Measurements from ENCODE around the gene SHC2.

DNA sequence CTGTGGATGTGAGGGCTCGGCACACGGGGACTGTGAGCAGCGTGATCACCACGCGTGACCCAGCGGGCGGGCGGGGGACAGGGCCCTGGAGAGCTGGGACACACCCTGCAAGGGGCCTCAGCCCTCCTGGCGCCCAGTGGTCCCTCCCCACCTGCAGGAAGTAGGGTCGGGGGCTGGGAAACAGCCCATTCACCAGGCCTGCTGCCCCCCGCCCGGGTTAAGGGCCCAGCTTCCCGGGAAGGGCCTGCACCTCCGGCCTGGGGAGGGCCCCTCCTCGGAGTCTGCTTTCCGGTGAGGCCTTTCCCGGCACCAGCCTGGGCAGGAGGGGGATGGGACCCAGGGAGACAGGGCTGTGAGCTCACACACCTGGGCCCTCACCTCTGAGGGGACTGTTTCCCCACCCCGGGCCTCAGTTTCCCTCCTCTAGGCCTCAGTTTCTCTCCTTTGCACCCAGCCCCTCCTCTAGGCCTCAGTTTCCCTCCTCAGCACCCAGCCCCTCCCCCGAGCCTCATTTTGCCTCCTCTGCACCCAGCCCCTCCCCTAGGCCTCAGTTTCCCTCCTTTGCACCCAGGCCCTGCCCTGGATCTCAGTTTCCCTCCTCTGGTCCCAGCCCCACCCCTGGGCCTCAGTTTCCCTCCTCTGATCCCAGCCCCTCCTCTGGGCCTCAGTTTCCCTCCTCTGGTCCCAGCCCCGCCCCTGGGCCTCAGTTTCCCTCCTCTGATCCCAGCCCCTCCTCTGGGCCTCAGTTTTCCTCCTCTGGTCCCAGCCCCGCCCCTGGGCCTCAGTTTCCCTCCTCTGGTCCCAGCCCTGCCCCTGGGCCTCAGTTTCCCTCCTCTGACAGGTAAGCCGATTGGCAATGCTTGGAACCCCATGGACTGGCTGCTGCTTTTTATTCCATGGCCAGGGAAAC, 33.6 kb upstream of the SHC2 start:
- TF ChIP-seq, protein P1, sequence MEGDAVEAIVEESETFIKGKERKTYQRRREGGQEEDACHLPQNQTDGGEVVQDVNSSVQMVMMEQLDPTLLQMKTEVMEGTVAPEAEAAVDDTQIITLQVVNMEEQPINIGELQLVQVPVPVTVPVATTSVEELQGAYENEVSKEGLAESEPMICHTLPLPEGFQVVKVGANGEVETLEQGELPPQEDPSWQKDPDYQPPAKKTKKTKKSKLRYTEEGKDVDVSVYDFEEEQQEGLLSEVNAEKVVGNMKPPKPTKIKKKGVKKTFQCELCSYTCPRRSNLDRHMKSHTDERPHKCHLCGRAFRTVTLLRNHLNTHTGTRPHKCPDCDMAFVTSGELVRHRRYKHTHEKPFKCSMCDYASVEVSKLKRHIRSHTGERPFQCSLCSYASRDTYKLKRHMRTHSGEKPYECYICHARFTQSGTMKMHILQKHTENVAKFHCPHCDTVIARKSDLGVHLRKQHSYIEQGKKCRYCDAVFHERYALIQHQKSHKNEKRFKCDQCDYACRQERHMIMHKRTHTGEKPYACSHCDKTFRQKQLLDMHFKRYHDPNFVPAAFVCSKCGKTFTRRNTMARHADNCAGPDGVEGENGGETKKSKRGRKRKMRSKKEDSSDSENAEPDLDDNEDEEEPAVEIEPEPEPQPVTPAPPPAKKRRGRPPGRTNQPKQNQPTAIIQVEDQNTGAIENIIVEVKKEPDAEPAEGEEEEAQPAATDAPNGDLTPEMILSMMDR (IDR thresholded peaks at IDR 0.05; ENCODE audit: extremely low read depth in 1 of 2, insufficient read depth in 1 of 2, low read depth in 1 of 2, low read length in 2 of 2), result no peak
- no peak for TF ChIP-seq FOS (IDR thresholded peaks at IDR 0.05; ENCODE audit: borderline replicate concordance, insufficient read depth, low read length)

Data from endothelial cell of umbilical vein (primary cell).